ENCODE data around the gene CLDN34. TPM values are rescaled to one million over a fixed set of nuclear protein-coding genes. Genes with fewer than 3 reads are reported as not detected.

CLDN34 gene
- total RNA-seq, 6 experiments from 2014 or later: 0.22 to 0.39 TPM; not detected in 4

- DNase-seq (no peak), ATAC-seq (no peak)
- Histone ChIP-seq H3K4me1 (no peaks in the 10 kb centered on the region), H3K27ac (no peak overlapping the region), H3K36me3 (no peaks in the 10 kb centered on the region), H3K4me3 (no peak overlapping the region), H3K27me3 (no peaks in the 10 kb centered on the region), H3K9me3 (no peaks in the 10 kb centered on the region)
- WGBS (ENCODE audit: insufficient coverage, low coverage, low lambda C conversion rate, missing lambda C conversion rate): 56% methylated on average over 1 of the region's 4 CpGs
- intact Hi-C loops (cut with DNase I): no loop called here
- TF ChIP-seq POLR2A (IDR thresholded peaks at IDR 0.05): no peak
- TF ChIP-seq CTCF (IDR thresholded peaks at IDR 0.05): no peak
These were observed 39.6 kb downstream of the CLDN34 start for GRCh38 chrX:10006770-10007169.

DNA sequence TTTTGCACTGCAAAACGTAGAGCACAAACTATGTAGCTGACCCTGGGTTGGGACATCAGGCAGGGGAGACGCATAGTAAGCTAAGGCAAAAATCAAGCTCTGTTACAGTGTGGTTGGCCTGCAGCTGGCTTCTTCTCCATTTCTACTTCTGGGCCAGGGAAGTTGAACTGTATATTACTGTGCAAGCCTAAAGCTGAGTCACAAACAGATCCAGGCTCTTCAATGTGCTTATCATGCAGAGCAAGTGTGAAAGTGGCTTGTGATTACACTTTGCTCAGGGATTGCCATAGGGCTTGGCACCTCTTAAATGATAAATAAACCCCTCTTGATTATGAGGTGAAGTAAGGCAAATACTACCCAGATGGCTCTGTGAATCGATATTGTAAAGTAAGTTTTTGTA lies 40.5 kb downstream of the CLDN34 start:
- Histone ChIP-seq H3K4me3 (no peak overlapping the region), H3K27me3 (no peaks in the 10 kb centered on the region), H3K36me3 (no peaks in the 10 kb centered on the region), H3K9me3 (no peaks in the 10 kb centered on the region), H3K27ac (no peak overlapping the region), H3K4me1 (no peaks in the 10 kb centered on the region)
- intact Hi-C loops (cut with DNase I): no loop called here
- TF ChIP-seq CTCF (IDR thresholded peaks at IDR 0.05) (no peak), POLR2A (IDR thresholded peaks at IDR 0.05) (no peak)
- ATAC-seq (peak in 2 of 4 donors; percentile 21 to 34), DNase-seq (no peak)
- WGBS (ENCODE audit: insufficient coverage, low coverage, low lambda C conversion rate, missing lambda C conversion rate): 65% methylated on average over 3 of the region's 3 CpGs

DNA sequence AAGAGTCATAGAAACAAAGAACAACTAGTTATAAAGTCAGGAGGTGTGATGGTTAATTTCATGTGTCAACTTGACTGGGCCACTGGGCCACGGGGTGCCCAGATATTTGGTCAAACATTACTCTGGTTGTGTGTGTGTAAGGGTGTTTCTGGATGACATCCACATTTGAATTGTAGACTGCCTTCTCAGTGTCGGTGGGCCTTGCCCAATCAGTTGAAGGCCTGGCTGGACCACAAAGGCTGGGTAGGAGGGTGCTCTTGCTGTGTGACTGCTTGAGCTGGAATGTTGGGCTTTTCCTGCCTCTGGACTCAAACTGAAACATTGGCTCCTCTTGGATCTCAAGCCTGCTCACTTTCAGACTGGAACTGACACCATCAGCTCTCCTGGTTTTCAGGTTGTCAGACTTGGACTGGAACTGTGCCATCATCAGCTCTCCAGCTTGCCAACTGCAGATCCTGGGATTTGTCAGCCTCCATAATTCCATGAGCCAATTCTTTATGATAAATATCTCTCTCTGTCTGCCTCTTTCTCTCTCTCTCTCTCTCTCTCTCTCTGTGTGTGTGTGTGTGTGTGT lies 41.4 kb downstream of the CLDN34 start:
- 50% methylated on average over 1 of the region's 2 CpGs for WGBS (ENCODE audit: insufficient coverage, low coverage, low lambda C conversion rate, missing lambda C conversion rate)
- ATAC-seq: no peak
- TF ChIP-seq POLR2A (IDR thresholded peaks at IDR 0.05) (no peak), CTCF (IDR thresholded peaks at IDR 0.05) (no peak)
- Histone ChIP-seq H3K4me3 (no peak overlapping the region), H3K27ac (no peak overlapping the region), H3K4me1 (no peaks in the 10 kb centered on the region), H3K27me3 (no peaks in the 10 kb centered on the region), H3K36me3 (no peaks in the 10 kb centered on the region), H3K9me3 (no peaks in the 10 kb centered on the region)
- intact Hi-C loops (cut with DNase I): no loop called here
- DNase-seq: no peak

GRCh38 chrX:10009741-10010140 lies 42.6 kb downstream of the CLDN34 start:
- no peak overlapping the region for H3K4me3 ChIP-seq
- DNase-seq: no peak
- H3K36me3 ChIP-seq: no peaks in the 10 kb centered on the region
- no peak overlapping the region for H3K27ac ChIP-seq
- intact Hi-C loops (cut with DNase I): no loop called here
- H3K9me3 ChIP-seq: no peaks in the 10 kb centered on the region
- 19% methylated on average over 1 of the region's 1 CpG for WGBS (ENCODE audit: insufficient coverage, low coverage, low lambda C conversion rate, missing lambda C conversion rate)
- H3K27me3 ChIP-seq: no peaks in the 10 kb centered on the region
- TF ChIP-seq CTCF (IDR thresholded peaks at IDR 0.05): no peak
- TF ChIP-seq POLR2A (IDR thresholded peaks at IDR 0.05): no peak
- no peak for ATAC-seq
- H3K4me1 ChIP-seq: no peaks in the 10 kb centered on the region

DNA sequence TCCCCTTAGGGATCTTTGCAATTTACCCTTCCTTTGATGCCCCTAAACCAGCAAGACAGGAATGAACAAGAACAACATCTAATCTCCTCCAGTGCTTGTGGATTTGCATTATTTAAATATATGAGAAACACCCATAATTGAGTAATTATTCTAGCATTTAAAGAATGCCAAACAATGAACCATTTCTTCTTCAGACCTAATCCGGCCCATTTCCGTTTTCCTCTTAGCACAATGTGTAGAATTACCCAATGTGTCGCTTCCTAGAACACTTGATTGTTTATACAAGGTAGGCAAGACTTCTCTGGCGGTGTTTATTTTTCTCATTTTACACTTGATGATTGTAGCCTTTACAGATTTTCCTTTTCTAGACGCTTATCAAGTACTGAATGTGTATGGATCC lies 43.5 kb downstream of the CLDN34 start:
- TF ChIP-seq POLR2A (IDR thresholded peaks at IDR 0.05) (no peak), CTCF (IDR thresholded peaks at IDR 0.05) (no peak)
- Histone ChIP-seq H3K27me3 (no peaks in the 10 kb centered on the region), H3K27ac (no peak overlapping the region), H3K4me3 (no peak overlapping the region), H3K4me1 (no peaks in the 10 kb centered on the region), H3K9me3 (no peaks in the 10 kb centered on the region), H3K36me3 (no peaks in the 10 kb centered on the region)
- ATAC-seq (no peak), DNase-seq (no peak)
- WGBS (ENCODE audit: insufficient coverage, low coverage, low lambda C conversion rate, missing lambda C conversion rate): 29% methylated on average over 5 of the region's 5 CpGs
- intact Hi-C loops (cut with DNase I): no loop called here
